Thyroid gland (tissue), 4 donors: ENCODE data around the gene AFM. TPM values are rescaled to one million over a fixed set of nuclear protein-coding genes. Genes with fewer than 3 reads are reported as not detected.

Experiments used
- DNase-seq, 2 donors: peaks; one replicate each; pipeline ENCODE4 v3.0.0-alpha.2; 2019
- H3K27ac ChIP-seq, 3 donors: fragments of 200-600 bp; sonication (generic); 1 replicate in 2 of 3; 2 replicates in 1 of 3; pipeline ENCODE4 v1.5.1; 2016 to 2019; ENCODE audit warnings: mild to moderate bottlenecking in 1 of 3, moderate library complexity in 1 of 3
- H3K27me3 ChIP-seq: fragments of 200-600 bp; sonication (generic); one replicate; pipeline ENCODE4 v1.5.1; 2019
- H3K36me3 ChIP-seq, 2 donors: fragments of 200-600 bp; sonication (generic); one replicate each; pipeline ENCODE4 v1.5.1; 2016 to 2019
- H3K4me1 ChIP-seq, 2 donors: fragments of 200-600 bp; sonication (generic); one replicate each; pipeline ENCODE4 v1.5.1; 2017 to 2019
- H3K4me3 ChIP-seq, 3 donors: fragments of 200-600 bp; sonication (generic); replicated peaks in 1 of 3; 1 replicate in 2 of 3; 2 replicates in 1 of 3; pipeline ENCODE4 v1.5.1; 2016; ENCODE audit warnings: mild to moderate bottlenecking in 1 of 3
- H3K9me3 ChIP-seq: fragments of 200-600 bp; sonication (generic); one replicate; pipeline ENCODE4 v1.5.1; 2017
- POLR2A ChIP-seq, 2 donors: fragments of 450-650 bp; IDR thresholded peaks; one replicate each; pipeline ENCODE4 v1.6.1; 2017; ENCODE audit warnings: antibody characterized with exemption in 2 of 2, mild to moderate bottlenecking in 2 of 2, moderate library complexity in 1 of 2
- WGBS, 2 donors: methylation state at CpG; one replicate each; pipeline ENCODE4 v1.1.5; 2017; 5-methylcytosine and 5-hydroxymethylcytosine counted together
- intact Hi-C: fragments of 100-400 bp; cut with DNase I; formaldehyde crosslinking; loops from one replicate; pipeline ENCODE4 v1.15.1; 2023
- total RNA-seq, 4 donors: library from RNA; depleted of rRNA; stranded (reverse); fragments of >200 nt; gene quantifications; one replicate each; pipeline ENCODE4 v1.2.3, GENCODE V29; 2016
- TF ChIP-seq, protein P1 (sequence below), 6 experiments: fragments of 200-600 bp in 3 of 6; fragments of 450-650 bp in 3 of 6; sonication (generic) in 3 of 6; IDR thresholded peaks; one replicate each; pipeline ENCODE4 v1.5.1; 2016 to 2019; ENCODE audit warnings: antibody characterized with exemption in 6 of 6, mild to moderate bottlenecking in 2 of 6, inconsistent platforms in 1 of 6, moderate library complexity in 1 of 6

AFM gene
- total RNA-seq, 4 donors from 2014 or later, result not detected

DNA sequence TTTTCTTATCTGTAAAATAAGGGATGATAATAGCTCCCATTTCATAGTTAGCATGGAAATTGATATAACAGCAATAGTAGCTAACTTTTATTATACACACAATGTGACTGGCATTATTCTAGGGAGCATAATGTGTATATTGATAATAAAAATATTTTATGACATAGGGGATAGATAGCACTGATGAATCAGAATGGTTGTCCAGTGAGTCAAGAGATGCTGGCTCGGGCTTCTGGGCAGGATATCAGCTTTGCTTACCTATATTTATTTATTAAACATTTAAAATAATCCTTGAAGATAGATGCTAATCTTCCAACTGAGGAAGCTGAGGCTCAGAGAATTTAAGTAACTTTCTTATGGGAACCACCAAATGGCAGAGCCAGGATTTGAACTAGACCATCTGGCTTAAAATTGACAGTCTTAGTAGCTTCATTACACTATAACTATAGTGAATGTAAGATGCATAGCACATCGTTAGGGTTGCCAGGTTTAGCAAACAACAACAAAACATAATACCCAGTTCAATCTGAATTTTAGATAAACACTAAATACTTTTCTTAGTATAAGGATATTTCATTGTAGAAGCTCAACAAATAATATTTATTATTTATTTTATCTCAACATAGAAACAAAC lies 42.8 kb upstream of the AFM start:
- no peaks in the 10 kb centered on the region for H3K36me3 ChIP-seq
- H3K4me3 ChIP-seq, result no peak overlapping the region
- no peaks in the 10 kb centered on the region for H3K9me3 ChIP-seq
- no peaks in the 10 kb centered on the region for H3K4me1 ChIP-seq
- intact Hi-C loops, result no loop called here
- no peak for DNase-seq
- 76 to 83% methylated on average over 2 of the region's 2 CpGs for WGBS, 2 donors
- H3K27me3 ChIP-seq, result no peaks in the 10 kb centered on the region
- H3K27ac ChIP-seq, result no peak overlapping the region
- no peak for TF ChIP-seq POLR2A (IDR thresholded peaks at IDR 0.05)
- TF ChIP-seq, protein P1, sequence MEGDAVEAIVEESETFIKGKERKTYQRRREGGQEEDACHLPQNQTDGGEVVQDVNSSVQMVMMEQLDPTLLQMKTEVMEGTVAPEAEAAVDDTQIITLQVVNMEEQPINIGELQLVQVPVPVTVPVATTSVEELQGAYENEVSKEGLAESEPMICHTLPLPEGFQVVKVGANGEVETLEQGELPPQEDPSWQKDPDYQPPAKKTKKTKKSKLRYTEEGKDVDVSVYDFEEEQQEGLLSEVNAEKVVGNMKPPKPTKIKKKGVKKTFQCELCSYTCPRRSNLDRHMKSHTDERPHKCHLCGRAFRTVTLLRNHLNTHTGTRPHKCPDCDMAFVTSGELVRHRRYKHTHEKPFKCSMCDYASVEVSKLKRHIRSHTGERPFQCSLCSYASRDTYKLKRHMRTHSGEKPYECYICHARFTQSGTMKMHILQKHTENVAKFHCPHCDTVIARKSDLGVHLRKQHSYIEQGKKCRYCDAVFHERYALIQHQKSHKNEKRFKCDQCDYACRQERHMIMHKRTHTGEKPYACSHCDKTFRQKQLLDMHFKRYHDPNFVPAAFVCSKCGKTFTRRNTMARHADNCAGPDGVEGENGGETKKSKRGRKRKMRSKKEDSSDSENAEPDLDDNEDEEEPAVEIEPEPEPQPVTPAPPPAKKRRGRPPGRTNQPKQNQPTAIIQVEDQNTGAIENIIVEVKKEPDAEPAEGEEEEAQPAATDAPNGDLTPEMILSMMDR (IDR thresholded peaks at IDR 0.05), result no peak

GRCh38 chr4:73439445-73439844 lies 42.1 kb upstream of the AFM start:
- Histone ChIP-seq H3K4me1 (no peaks in the 10 kb centered on the region), H3K4me3 (no peak overlapping the region), H3K36me3 (no peaks in the 10 kb centered on the region), H3K27ac (no peak overlapping the region), H3K9me3 (no peaks in the 10 kb centered on the region), H3K27me3 (no peaks in the 10 kb centered on the region)
- DNase-seq, result no peak
- no peak for TF ChIP-seq POLR2A (IDR thresholded peaks at IDR 0.05)
- TF ChIP-seq, protein P1 (IDR thresholded peaks at IDR 0.05), result no peak
- WGBS, 2 donors, result 85 to 89% methylated on average over 2 of the region's 2 CpGs
- intact Hi-C loops, result no loop called here

- no peaks in the 10 kb centered on the region for H3K36me3 ChIP-seq
- WGBS, 2 donors, result 81 to 87% methylated on average over 3 of the region's 3 CpGs
- DNase-seq, result no peak
- H3K27ac ChIP-seq, result no peak overlapping the region
- H3K4me1 ChIP-seq, result no peaks in the 10 kb centered on the region
- no peak overlapping the region for H3K4me3 ChIP-seq
- TF ChIP-seq, protein P1 (IDR thresholded peaks at IDR 0.05), result no peak
- no peak for TF ChIP-seq POLR2A (IDR thresholded peaks at IDR 0.05)
- intact Hi-C loops, result no loop called here
- H3K27me3 ChIP-seq, result no peaks in the 10 kb centered on the region
- H3K9me3 ChIP-seq, result no peaks in the 10 kb centered on the region
Measured at GRCh38 chr4:73439991-73440390, 41.6 kb upstream of the AFM start.

GRCh38 chr4:73440653-73441052 lies 40.9 kb upstream of the AFM start:
- H3K27me3 ChIP-seq, result no peaks in the 10 kb centered on the region
- H3K36me3 ChIP-seq, result no peaks in the 10 kb centered on the region
- no peaks in the 10 kb centered on the region for H3K4me1 ChIP-seq
- H3K4me3 ChIP-seq, result no peak overlapping the region
- no peak for TF ChIP-seq POLR2A (IDR thresholded peaks at IDR 0.05)
- TF ChIP-seq, protein P1 (IDR thresholded peaks at IDR 0.05), result no peak
- DNase-seq, result no peak
- H3K9me3 ChIP-seq, result no peaks in the 10 kb centered on the region
- intact Hi-C loops, result no loop called here
- H3K27ac ChIP-seq, result no peak overlapping the region
- WGBS, 2 donors, result 88 to 92% methylated on average over 3 of the region's 3 CpGs

DNA sequence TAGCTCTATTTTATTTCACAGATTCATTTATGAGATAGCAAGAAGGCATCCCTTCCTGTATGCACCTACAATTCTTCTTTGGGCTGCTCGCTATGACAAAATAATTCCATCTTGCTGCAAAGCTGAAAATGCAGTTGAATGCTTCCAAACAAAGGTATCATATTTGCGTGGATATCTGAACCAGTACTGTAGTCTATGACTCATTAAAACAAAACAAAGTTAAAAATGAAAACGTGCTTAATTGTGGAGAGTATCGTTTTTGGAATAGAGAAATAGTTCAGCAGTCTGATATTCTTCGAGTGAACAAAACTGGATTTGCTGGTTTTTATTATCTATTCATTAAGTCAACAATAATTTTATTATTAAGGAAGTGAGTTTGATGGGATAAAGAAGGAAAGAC lies 39.3 kb upstream of the AFM start:
- Histone ChIP-seq H3K27me3 (no peaks in the 10 kb centered on the region), H3K4me3 (no peak overlapping the region), H3K9me3 (no peaks in the 10 kb centered on the region), H3K27ac (no peak overlapping the region), H3K4me1 (no peaks in the 10 kb centered on the region), H3K36me3 (no peaks in the 10 kb centered on the region)
- no peak for DNase-seq
- intact Hi-C loops, result no loop called here
- TF ChIP-seq POLR2A (IDR thresholded peaks at IDR 0.05), result no peak
- TF ChIP-seq, protein P1 (IDR thresholded peaks at IDR 0.05), result no peak
- 77% methylated on average over 5 of the region's 5 CpGs for whole genome bisulfite sequencing, 2 donors
